ENCODE data around the gene KRTAP5-5. TPM values are rescaled to one million over a fixed set of nuclear protein-coding genes. Genes with fewer than 3 reads are reported as not detected.
A peak's percentile ranks its signal among the peaks of the same experiment; 100 is the strongest.

KRTAP5-5 gene
- total and polyA plus RNA-seq, 2 experiments from 2014 or later = not detected

DNA sequence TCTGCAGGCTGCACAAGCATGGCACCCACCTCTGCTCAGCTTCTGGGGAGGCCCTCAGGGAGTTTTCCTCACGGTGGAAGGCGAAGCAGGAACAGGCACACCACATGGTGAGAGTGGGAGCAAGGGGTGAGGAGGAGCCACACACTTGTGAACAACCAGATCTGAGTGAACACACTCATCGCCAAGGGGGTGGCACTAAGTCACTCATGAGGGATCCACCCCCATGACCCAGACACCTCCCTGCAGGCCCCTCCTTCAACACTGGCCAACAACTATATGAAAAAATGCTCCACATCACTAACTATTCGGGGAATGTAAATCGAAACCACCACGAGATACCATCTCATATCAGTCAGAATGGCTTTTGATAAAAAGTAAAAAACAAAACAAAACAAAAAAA lies 30.8 kb upstream of the KRTAP5-5 start:
- Histone ChIP-seq H3F3A (replicated peaks; ENCODE audit: low read depth) (peaks cover 13% of the 10 kb centered on the region; the same call in 1 of the 2 replicates), H3K27me3 (ENCODE audit: insufficient read depth) (no peaks in the 10 kb centered on the region), H4K20me1 (replicated peaks; ENCODE audit: insufficient read depth) (no peaks in the 10 kb centered on the region), H3K4me2 (no peak overlapping the region), H3K9me2 (ENCODE audit: insufficient read depth) (no peaks in the 10 kb centered on the region), H3K4me1 (ENCODE audit: insufficient read depth) (peaks cover 18% of the 10 kb centered on the region), H3K4me3 (no peak overlapping the region), H3K36me3 (ENCODE audit: insufficient read depth) (no peaks in the 10 kb centered on the region), H2AFZ (no peak overlapping the region), H3K79me2 (replicated peaks; ENCODE audit: insufficient read depth) (no peaks in the 10 kb centered on the region), H3K27ac (ENCODE audit: low read depth) (no peak overlapping the region)
- Mint-ChIP-seq H3K9me3 (peaks cover 22% of the 10 kb centered on the region; the same call in 2 of the 3 replicates), H3K4me3 (no peak overlapping the region), H3K4me1 (peaks cover 28% of the 10 kb centered on the region), H3K27me3 (ENCODE audit: insufficient read depth, low read depth, poor library complexity) (peaks cover 15% of the 10 kb centered on the region), H3K36me3 (ENCODE audit: low read depth) (peaks cover 5% of the 10 kb centered on the region; the same call in 1 of the 3 replicates), H3K27ac (no peak overlapping the region)
- DNase-seq (ENCODE audit: low spot score) (no peak), ATAC-seq (no peak)
- no peak for TF ChIP-seq ZNF331 (CRISPR knock-in tag; IDR thresholded peaks at IDR 0.05; ENCODE audit: low read depth)
- TF ChIP-seq, protein P1, sequence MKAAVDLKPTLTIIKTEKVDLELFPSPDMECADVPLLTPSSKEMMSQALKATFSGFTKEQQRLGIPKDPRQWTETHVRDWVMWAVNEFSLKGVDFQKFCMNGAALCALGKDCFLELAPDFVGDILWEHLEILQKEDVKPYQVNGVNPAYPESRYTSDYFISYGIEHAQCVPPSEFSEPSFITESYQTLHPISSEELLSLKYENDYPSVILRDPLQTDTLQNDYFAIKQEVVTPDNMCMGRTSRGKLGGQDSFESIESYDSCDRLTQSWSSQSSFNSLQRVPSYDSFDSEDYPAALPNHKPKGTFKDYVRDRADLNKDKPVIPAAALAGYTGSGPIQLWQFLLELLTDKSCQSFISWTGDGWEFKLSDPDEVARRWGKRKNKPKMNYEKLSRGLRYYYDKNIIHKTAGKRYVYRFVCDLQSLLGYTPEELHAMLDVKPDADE (IDR thresholded peaks at IDR 0.05) = no peak
- TF ChIP-seq POLR2AphosphoS5 (IDR thresholded peaks at IDR 0.05; ENCODE audit: low read depth) = no peak
- TF ChIP-seq ZNF114 (CRISPR knock-in tag; IDR thresholded peaks at IDR 0.05) = no peak

DNA sequence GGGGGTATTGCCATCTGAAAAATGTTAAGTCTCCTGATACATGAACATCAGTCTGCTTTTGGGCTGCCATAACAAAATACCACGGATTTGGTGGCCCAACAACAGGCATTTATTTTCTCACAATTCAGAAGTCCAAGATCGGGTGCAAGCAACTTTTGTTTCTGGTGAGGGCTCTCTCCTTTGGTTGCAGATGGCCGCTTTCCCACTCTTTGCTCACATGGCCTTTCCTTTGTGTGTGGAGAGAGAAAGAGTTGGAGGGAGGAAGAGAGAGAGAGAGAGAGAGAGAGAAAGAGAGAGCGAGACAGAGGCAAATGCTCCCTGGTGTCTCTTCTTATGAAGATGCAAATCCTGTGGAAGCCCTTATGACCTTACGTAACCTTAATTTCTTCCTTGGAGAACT lies 28.9 kb upstream of the KRTAP5-5 start:
- no peak overlapping the region for H2AFZ ChIP-seq
- peaks cover 22% of the 10 kb centered on the region; the same call in 2 of the 3 replicates for H3K9me3 Mint-ChIP-seq
- peaks cover 13% of the 10 kb centered on the region; the same call in 1 of the 2 replicates for H3F3A ChIP-seq (replicated peaks; ENCODE audit: low read depth)
- no peaks in the 10 kb centered on the region for H3K9me2 ChIP-seq (ENCODE audit: insufficient read depth)
- H3K4me1 ChIP-seq (ENCODE audit: insufficient read depth) = peaks cover 17% of the 10 kb centered on the region
- H3K36me3 ChIP-seq (ENCODE audit: insufficient read depth) = no peaks in the 10 kb centered on the region
- no peak overlapping the region for H3K27ac ChIP-seq (ENCODE audit: low read depth)
- H3K4me3 ChIP-seq = no peak overlapping the region
- H3K4me3 Mint-ChIP-seq = no peak overlapping the region
- H3K79me2 ChIP-seq (replicated peaks; ENCODE audit: insufficient read depth) = no peaks in the 10 kb centered on the region
- DNase-seq (ENCODE audit: low spot score) (no peak), ATAC-seq (no peak)
- no peaks in the 10 kb centered on the region for H4K20me1 ChIP-seq (replicated peaks; ENCODE audit: insufficient read depth)
- H3K4me2 ChIP-seq = peak overlapping the region; percentile 23; the same call in 1 of the 2 replicates
- H3K4me1 Mint-ChIP-seq = peaks cover 27% of the 10 kb centered on the region
- no peaks in the 10 kb centered on the region for H3K27me3 ChIP-seq (ENCODE audit: insufficient read depth)
- peaks cover 5% of the 10 kb centered on the region; the same call in 1 of the 3 replicates for H3K36me3 Mint-ChIP-seq (ENCODE audit: low read depth)
- no peak overlapping the region for H3K27ac Mint-ChIP-seq
- peaks cover 13% of the 10 kb centered on the region for H3K27me3 Mint-ChIP-seq (ENCODE audit: insufficient read depth, low read depth, poor library complexity)
- TF ChIP-seq EZH2 (IDR thresholded peaks at IDR 0.05; ENCODE audit: low read depth, unreplicated experiment) (no peak), CREB1 (CRISPR knock-in tag; IDR thresholded peaks at IDR 0.05; ENCODE audit: low read depth) (no peak), JUNB (IDR thresholded peaks at IDR 0.05; ENCODE audit: unreplicated experiment) (no peak), POLR2AphosphoS5 (IDR thresholded peaks at IDR 0.05; ENCODE audit: low read depth) (no peak), EZH2phosphoT487 (IDR thresholded peaks at IDR 0.05; ENCODE audit: unreplicated experiment) (no peak), ZNF114 (CRISPR knock-in tag; IDR thresholded peaks at IDR 0.05) (no peak), STAT1 (IDR thresholded peaks at IDR 0.05; ENCODE audit: unreplicated experiment) (no peak)
- TF ChIP-seq, protein P2, sequence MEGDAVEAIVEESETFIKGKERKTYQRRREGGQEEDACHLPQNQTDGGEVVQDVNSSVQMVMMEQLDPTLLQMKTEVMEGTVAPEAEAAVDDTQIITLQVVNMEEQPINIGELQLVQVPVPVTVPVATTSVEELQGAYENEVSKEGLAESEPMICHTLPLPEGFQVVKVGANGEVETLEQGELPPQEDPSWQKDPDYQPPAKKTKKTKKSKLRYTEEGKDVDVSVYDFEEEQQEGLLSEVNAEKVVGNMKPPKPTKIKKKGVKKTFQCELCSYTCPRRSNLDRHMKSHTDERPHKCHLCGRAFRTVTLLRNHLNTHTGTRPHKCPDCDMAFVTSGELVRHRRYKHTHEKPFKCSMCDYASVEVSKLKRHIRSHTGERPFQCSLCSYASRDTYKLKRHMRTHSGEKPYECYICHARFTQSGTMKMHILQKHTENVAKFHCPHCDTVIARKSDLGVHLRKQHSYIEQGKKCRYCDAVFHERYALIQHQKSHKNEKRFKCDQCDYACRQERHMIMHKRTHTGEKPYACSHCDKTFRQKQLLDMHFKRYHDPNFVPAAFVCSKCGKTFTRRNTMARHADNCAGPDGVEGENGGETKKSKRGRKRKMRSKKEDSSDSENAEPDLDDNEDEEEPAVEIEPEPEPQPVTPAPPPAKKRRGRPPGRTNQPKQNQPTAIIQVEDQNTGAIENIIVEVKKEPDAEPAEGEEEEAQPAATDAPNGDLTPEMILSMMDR (conservative IDR thresholded peaks at IDR 0.05; ENCODE audit: low read depth in 2 of 2) = no peak
- TF ChIP-seq, protein P1 (IDR thresholded peaks at IDR 0.05) = no peak
- TF ChIP-seq, protein P3, sequence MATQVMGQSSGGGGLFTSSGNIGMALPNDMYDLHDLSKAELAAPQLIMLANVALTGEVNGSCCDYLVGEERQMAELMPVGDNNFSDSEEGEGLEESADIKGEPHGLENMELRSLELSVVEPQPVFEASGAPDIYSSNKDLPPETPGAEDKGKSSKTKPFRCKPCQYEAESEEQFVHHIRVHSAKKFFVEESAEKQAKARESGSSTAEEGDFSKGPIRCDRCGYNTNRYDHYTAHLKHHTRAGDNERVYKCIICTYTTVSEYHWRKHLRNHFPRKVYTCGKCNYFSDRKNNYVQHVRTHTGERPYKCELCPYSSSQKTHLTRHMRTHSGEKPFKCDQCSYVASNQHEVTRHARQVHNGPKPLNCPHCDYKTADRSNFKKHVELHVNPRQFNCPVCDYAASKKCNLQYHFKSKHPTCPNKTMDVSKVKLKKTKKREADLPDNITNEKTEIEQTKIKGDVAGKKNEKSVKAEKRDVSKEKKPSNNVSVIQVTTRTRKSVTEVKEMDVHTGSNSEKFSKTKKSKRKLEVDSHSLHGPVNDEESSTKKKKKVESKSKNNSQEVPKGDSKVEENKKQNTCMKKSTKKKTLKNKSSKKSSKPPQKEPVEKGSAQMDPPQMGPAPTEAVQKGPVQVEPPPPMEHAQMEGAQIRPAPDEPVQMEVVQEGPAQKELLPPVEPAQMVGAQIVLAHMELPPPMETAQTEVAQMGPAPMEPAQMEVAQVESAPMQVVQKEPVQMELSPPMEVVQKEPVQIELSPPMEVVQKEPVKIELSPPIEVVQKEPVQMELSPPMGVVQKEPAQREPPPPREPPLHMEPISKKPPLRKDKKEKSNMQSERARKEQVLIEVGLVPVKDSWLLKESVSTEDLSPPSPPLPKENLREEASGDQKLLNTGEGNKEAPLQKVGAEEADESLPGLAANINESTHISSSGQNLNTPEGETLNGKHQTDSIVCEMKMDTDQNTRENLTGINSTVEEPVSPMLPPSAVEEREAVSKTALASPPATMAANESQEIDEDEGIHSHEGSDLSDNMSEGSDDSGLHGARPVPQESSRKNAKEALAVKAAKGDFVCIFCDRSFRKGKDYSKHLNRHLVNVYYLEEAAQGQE (IDR thresholded peaks at IDR 0.05; ENCODE audit: unreplicated experiment) = no peak
